Vagina (tissue), 2 donors: ENCODE data around the gene PARP12. TPM values are rescaled to one million over a fixed set of nuclear protein-coding genes. Genes with fewer than 3 reads are reported as not detected.

Experiments used
- DNase-seq, 2 donors: peaks; one replicate each; pipeline ENCODE4 v3.0.0-alpha.2; 2017; ENCODE audit errors: extremely low spot score in 2 of 2
- H3K27ac ChIP-seq: fragments of 200-600 bp; sonication (generic); one replicate; pipeline ENCODE4 v1.5.1; 2019
- H3K27me3 ChIP-seq: fragments of 200-600 bp; sonication (generic); one replicate; pipeline ENCODE4 v1.5.1; 2019
- H3K36me3 ChIP-seq, 2 donors: fragments of 200-600 bp; sonication (generic); one replicate each; pipeline ENCODE4 v1.5.1; 2017 to 2019
- H3K4me1 ChIP-seq: fragments of 200-600 bp; sonication (generic); one replicate; pipeline ENCODE4 v1.5.1; 2019
- H3K4me3 ChIP-seq, 2 donors: fragments of 200-600 bp; sonication (generic); 1 replicate in 1 of 2; 2 replicates in 1 of 2; pipeline ENCODE4 v1.5.1; 2016 to 2019
- H3K9me3 ChIP-seq: fragments of 200-600 bp; sonication (generic); one replicate; pipeline ENCODE4 v1.5.1; 2019
- CTCF ChIP-seq, 3 experiments: fragments of 450-650 bp in 2 of 3; fragments of 200-600 bp in 1 of 3; sonication (generic) in 1 of 3; IDR thresholded peaks; one replicate each; pipeline ENCODE4 v1.5.1; 2017 to 2019; ENCODE audit warnings: antibody characterized with exemption in 3 of 3, mild to moderate bottlenecking in 2 of 3, moderate library complexity in 2 of 3
- POLR2A ChIP-seq, 2 donors: fragments of 450-650 bp; IDR thresholded peaks; one replicate each; pipeline ENCODE4 v1.6.1; 2017; ENCODE audit warnings: antibody characterized with exemption in 2 of 2, mild to moderate bottlenecking in 2 of 2, moderate library complexity in 2 of 2
- POLR2AphosphoS5 ChIP-seq, 2 donors: sonication (generic); formaldehyde crosslinking; IDR thresholded peaks; one replicate each; pipeline ENCODE4 v1.9.0; 2017; ENCODE audit warnings: antibody characterized with exemption in 2 of 2, mild to moderate bottlenecking in 2 of 2, low read depth in 1 of 2; ENCODE audit not compliant: insufficient read depth in 1 of 2
- intact Hi-C: fragments of 100-400 bp; cut with DNase I; formaldehyde crosslinking; loops from one replicate; pipeline ENCODE4 v1.15.1; 2023
- total RNA-seq: library from RNA; depleted of rRNA; stranded (reverse); fragments of >200 nt; gene quantifications from one replicate; pipeline ENCODE4 v1.2.3, GENCODE V29; 2016

PARP12 gene
- total RNA-seq, 1 donor from 2014 or later, result 42.2 TPM

GRCh38 chr7:140003913-140004382 is 58.8 kb downstream of the PARP12 start:
- H3K4me1 ChIP-seq, result no peaks in the 10 kb centered on the region
- DNase-seq, result no peak
- no peak overlapping the region for H3K4me3 ChIP-seq
- H3K27ac ChIP-seq, result no peak overlapping the region
- no peak for TF ChIP-seq POLR2AphosphoS5 (IDR thresholded peaks at IDR 0.05; ENCODE audit: insufficient read depth in 1 of 2, low read depth in 1 of 2)
- TF ChIP-seq POLR2A (IDR thresholded peaks at IDR 0.05), result no peak
- TF ChIP-seq CTCF (IDR thresholded peaks at IDR 0.05), result peak in 2 of 3 experiments; percentile 14 to 34
- intact Hi-C loops, result loop anchor here (5.0 kb wide), 2 partner anchors 227 to 367 kb away; partner anchors contain the start of gene HIPK2
- H3K27me3 ChIP-seq, result no peaks in the 10 kb centered on the region
- H3K9me3 ChIP-seq, result no peaks in the 10 kb centered on the region
- no peaks in the 10 kb centered on the region for H3K36me3 ChIP-seq

- Histone ChIP-seq H3K27ac (no peak overlapping the region), H3K36me3 (no peaks in the 10 kb centered on the region), H3K4me3 (no peak overlapping the region), H3K9me3 (no peaks in the 10 kb centered on the region), H3K27me3 (no peaks in the 10 kb centered on the region), H3K4me1 (no peaks in the 10 kb centered on the region)
- no peak for DNase-seq
- intact Hi-C loops, result loop anchor here (5.0 kb wide), 2 partner anchors 223 to 363 kb away; partner anchors contain the start of gene HIPK2
- TF ChIP-seq POLR2A (IDR thresholded peaks at IDR 0.05) (no peak), CTCF (IDR thresholded peaks at IDR 0.05) (no peak), POLR2AphosphoS5 (IDR thresholded peaks at IDR 0.05; ENCODE audit: insufficient read depth in 1 of 2, low read depth in 1 of 2) (no peak)
Measured at GRCh38 chr7:140000666-140001268, 62.0 kb downstream of the PARP12 start.

- no peak for TF ChIP-seq POLR2AphosphoS5 (IDR thresholded peaks at IDR 0.05; ENCODE audit: insufficient read depth in 1 of 2, low read depth in 1 of 2)
- H3K27me3 ChIP-seq, result no peaks in the 10 kb centered on the region
- intact Hi-C loops, result no loop called here
- no peaks in the 10 kb centered on the region for H3K9me3 ChIP-seq
- no peaks in the 10 kb centered on the region for H3K36me3 ChIP-seq
- H3K4me1 ChIP-seq, result no peaks in the 10 kb centered on the region
- H3K4me3 ChIP-seq, result no peak overlapping the region
- no peak overlapping the region for H3K27ac ChIP-seq
- DNase-seq, result no peak
Measured at GRCh38 chr7:139999516-139999915, 63.2 kb downstream of the PARP12 start.

- Histone ChIP-seq H3K27ac (no peak overlapping the region), H3K4me3 (no peak overlapping the region), H3K9me3 (no peaks in the 10 kb centered on the region), H3K36me3 (no peaks in the 10 kb centered on the region), H3K4me1 (no peaks in the 10 kb centered on the region), H3K27me3 (no peaks in the 10 kb centered on the region)
- intact Hi-C loops, result no loop called here
- DNase-seq, result no peak
- TF ChIP-seq POLR2A (IDR thresholded peaks at IDR 0.05) (no peak), CTCF (IDR thresholded peaks at IDR 0.05) (no peak), POLR2AphosphoS5 (IDR thresholded peaks at IDR 0.05; ENCODE audit: insufficient read depth in 1 of 2, low read depth in 1 of 2) (no peak)
Measured at GRCh38 chr7:139998572-139998971, 64.2 kb downstream of the PARP12 start.

DNA sequence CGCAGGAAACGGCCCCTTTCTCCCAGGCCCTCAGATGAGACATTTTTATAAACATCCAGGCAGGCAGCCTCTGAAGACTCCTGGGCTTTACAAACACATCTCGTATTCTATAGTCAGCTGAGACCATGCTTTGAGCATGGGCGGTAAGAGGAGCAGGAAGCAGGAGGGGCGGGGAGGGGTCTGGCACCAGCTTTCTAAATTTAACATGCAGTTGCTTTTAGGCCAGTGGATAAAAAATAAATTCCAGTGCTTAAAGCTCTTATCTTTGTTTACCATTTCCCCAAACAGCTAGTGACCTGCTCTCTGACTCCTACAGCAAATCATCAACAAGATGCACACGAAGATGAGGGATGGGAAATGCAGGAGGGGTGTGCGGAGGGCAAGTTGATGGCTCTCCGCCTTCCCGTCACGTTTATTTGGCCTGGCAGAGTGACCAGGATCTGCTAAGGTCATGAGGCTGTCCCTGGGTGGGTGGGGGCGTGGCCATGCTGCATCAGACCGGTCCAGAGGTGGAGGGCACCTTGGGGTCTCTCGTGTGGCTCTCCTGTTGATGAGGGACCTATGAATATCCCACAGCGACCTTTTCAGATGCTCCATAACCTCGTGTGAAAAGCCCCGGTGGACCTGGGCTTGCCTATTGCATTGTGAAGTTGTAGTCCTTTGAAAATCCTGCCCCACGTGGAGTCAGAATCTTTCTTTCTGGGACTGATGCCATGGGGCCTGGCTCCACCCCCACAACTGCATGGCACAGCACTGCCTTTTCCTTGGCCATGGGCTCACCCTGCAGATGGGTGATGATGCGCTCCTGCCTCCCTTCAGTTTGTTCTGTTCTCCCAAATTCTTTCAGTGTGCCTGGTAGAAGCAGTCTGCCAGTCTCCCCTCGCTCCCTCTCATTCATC is 67.5 kb downstream of the PARP12 start:
- no peaks in the 10 kb centered on the region for H3K36me3 ChIP-seq
- no peak for TF ChIP-seq POLR2AphosphoS5 (IDR thresholded peaks at IDR 0.05; ENCODE audit: insufficient read depth in 1 of 2, low read depth in 1 of 2)
- TF ChIP-seq CTCF (IDR thresholded peaks at IDR 0.05), result no peak
- no peak for TF ChIP-seq POLR2A (IDR thresholded peaks at IDR 0.05)
- H3K4me3 ChIP-seq, result no peak overlapping the region
- no peak overlapping the region for H3K27ac ChIP-seq
- intact Hi-C loops, result no loop called here
- DNase-seq, result no peak
- no peaks in the 10 kb centered on the region for H3K27me3 ChIP-seq
- H3K4me1 ChIP-seq, result no peaks in the 10 kb centered on the region
- H3K9me3 ChIP-seq, result no peaks in the 10 kb centered on the region
